Hepatic stellate cell (primary cell): ENCODE results near the gene RGS14.
"Not testable (repeated sequence)": the region's sequence is repeated elsewhere in the genome, so short reads cannot be mapped to it uniquely, and the experiment has no call there.

Source experiments
- DNase-seq: peaks from one replicate; pipeline ENCODE4 v3.0.0; 2011; ENCODE audit warnings: low spot score

Gene RGS14

DNA sequence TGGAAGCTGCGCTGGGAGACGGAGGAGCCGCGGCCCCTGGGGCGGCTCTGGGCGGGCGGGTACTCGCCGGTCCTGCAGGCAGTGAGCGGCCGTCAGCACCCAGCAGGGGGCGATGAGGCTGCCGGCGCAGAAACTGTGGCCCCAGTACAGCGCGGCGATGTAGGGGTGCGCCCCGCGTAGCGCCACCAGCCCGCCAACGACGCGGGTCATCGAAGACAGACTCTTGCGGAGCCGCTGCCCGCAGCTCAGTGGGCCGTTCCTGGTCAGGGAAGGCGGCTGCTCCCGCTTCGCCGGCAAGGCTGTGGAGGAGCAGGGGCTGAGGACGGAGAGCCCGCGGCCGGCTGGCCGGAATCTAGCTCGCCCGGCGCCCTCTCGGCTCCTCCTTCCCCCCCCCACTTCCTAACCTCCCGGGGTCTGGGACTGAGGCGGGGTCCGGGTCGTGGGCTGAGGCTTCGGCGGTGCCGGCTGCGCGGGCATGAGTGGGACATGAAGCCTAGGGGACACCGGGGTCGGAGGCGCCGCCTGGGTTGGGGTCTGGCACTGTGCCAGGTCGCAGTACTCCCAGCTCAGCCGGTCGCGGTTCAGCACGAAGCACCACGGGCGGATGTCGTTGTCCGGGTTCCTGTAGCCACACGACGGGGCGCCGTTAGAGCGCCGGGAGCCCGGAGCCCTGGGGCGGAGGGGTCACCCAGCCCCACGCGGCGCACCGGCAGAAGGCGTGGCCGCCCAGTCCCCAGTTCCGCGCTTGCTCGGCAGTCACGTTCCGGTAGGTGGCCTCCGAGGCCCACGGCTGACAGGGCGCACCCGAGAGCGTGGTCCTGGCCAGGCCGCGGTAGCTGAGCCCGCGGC lies 46.3 kb downstream of the RGS14 start:
- peak; percentile 93 for DNase-seq

DNA sequence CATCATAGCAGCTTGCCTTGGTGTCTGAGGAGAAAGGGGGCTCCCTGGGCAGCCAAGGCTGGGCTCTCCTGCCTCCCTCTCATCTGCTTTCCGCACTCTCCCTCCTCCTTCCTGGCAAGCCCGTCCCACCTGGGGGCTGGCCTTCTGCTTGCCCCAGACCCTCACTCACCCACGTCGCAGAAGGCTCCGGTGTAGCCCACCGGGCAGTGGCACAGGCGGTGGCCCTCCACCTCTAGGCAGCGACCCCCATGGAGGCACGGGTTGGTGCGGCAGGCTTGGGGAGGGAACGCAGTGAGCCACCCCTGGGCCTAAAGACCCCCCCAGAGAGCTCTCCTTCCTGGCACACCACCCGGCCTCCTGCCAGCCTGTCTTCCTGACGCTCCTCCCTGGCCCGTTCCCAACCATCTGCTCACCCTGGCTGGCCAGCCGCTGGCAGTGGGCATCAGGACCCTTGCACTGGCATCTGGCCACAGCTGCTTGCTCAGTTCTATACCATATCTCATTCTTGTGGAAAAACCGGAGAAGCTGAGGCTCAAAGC lies 47.0 kb downstream of the RGS14 start:
- no peak for DNase-seq

DNA sequence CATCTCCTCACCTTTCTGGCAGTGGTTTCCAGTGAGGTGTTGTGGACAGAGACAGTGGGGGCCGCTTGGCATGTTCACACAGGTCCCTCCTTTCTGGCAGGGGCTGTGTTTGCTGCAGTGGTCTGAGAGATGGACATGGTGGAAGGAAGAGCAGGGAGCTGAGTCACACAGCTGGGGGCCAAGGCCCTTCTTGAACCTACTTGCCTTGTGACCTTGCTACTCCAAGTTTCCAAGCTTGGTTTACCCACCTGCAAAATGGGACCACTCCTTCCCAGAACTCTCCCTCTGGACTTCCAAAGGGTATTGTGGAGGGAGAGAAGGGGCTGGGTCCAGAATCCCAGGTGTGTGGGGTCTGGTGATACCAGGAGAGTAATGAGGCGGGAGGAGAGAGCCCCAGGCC lies 47.6 kb downstream of the RGS14 start:
- no peak for DNase-seq

DNA sequence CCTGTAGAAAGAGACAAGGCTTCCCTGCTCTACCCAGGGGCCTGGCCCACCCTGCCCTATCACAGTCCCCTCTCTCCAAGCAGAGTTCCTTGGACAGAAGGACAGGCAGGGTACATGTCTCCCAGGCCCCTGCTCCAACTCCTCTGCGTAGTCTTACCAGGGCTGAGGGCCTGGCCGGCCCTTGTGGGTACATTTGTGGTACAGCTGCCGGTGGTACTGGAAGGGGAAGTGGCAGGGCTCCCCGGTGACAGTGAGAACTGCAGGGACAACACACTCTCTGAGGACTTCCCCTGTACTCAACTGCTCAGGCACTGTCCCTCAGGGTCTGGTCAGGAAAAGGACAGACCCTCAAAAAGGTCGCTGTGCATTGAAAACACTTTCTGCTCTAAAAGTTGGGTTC lies 48.1 kb downstream of the RGS14 start:
- no peak for DNase-seq

DNA sequence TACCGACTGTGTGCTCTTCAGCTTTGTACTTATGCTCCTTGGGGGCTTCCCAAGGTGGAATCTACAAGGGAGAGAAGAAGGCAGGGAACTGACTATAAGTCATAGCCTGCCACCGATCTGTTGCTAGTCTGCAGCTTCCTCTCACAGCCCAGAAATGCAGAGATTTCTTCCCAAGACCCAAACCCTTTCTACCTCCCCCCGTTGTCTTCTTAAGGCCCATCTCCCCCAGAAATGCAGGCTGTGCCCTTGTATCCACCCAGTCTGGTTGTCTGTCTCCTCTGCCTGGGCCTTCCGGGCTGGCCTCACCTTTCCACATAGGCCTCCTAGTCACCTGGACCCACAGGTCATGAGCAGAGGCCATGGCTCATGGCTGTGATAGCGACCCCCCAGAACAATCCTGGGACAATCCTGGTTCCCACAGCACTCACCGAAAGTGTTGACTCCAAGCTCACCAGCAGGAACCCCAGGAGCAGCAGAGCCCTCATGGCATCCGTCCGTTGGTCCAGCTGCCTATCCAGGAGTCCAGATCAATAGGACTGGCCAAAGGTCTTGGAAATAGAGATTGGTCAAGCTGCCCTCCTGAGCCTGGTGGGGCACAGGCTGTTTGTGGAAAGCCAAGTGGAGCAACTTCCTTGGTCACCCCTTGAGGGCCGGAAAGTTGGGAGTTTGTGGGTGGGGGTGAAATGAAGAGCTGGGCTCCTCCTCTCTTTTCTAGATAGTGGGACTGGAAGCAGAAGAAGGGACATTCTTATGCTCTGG lies 51.5 kb downstream of the RGS14 start, which contains the start of gene F12:
F12 (minus strand) TSS at position 522 of the 759 bp plus-strand sequence; CDS start at position 485, 37 bp downstream.
- DNase-seq = no peak

DNA sequence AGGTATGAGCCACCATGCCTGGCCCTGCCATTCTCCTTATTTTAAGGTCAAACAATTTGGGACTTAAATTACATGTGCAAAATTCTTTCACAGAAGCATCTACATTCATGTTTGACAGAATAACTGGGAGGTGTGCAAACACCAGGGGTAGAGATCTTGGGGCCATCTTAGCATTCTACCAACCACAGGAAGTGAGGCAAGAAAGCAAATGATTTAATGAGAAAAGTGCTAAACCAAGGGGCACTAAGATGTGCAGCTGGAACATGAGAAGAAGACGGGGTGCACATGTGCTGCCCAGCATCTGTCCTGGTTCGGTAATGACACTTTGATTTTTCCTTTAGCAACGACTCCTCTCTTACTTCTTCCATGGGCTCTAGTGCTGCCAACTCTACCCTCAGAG lies 52.9 kb downstream of the RGS14 start:
- DNase-seq = no peak

DNA sequence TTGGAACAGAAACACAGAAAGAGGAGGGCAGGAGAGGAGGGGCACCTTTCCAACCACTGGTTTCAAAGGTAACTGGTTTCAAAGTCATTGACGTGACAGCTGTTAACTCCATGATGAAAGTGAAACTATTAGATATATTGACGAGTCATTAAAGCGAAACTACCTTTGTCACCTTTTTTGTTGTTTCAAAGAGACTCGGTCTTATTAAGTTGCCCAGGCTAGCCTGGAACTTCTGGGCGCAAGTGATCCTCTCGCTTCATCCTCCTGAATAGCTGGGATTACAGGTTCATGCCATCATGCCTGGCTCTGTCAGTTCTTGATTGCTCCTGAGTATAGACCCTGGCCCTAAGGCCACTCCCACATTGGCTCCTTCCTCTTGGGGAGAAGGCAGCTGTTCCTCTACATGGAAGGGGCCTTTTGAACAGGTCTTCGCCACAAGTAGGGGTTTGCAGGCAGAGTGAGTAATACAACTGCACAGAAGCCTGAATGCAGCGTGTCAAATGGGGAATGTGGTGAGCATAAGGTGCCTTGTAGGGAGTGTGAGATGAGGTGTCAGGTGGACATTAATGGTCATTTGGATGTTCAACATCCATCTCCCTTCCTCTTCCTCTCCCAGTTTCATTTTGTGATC lies 55.0 kb downstream of the RGS14 start:
- no peak for DNase-seq

DNA sequence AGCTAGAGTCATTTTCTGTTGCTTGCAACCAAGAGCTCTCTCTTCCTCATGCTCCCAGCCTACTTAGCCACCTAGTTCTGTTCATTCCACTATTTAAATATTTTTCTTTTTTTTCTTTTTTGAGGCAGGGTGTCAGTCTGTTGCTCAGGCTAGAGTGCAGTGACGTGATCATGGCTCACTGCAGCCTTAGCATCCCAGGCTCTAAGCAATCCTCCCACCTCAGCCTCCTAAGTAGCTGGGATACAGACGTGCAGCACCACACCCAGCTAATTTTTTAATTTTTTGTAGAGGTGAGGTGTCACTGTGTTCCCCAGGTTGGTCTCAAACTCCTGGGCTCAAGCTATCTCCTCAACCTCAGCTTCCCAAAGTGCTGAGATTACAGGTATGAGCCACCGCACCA lies 56.8 kb downstream of the RGS14 start:
- DNase-seq = no peak

DNA sequence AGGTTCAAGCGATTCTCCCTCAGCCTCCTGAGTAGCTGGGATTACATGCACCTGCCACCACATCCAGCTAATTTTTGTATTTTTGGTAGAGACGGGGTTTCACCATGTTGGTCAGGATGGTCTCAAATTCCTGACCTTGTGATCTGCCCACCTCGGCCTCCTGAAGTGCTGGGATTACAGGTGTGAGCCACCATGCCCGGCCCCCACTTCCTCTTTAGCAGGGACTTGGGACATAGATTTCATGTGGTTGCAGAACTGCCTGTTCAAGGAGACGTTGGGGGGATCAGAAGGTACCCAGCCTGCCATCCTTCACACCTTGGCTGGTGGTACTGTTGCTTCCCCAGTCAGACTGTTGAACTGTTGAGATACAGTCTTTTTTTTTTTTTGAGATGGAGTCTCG lies 59.4 kb downstream of the RGS14 start:
- DNase-seq = not testable (repeated sequence)

DNA sequence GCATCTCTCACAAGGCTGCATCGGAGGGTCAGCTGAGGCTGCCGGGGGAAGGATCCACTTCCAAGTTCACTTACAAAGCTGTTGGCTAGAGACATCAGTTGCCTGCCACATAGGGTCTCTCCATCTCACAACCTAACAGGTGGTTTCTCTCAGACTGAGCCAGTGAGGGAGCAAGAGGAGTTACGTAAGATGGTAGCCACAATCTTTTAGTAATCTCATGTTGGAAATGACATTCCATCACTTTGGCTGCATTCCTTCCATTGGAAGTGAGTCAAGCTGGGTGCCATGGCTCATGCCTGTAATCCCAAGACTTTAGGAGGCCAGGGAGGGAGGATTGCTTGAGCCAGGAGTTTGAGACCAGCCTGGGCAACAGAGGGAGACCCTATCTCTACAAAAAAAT lies 61.3 kb downstream of the RGS14 start:
- peak; percentile 40 for DNase-seq

DNA sequence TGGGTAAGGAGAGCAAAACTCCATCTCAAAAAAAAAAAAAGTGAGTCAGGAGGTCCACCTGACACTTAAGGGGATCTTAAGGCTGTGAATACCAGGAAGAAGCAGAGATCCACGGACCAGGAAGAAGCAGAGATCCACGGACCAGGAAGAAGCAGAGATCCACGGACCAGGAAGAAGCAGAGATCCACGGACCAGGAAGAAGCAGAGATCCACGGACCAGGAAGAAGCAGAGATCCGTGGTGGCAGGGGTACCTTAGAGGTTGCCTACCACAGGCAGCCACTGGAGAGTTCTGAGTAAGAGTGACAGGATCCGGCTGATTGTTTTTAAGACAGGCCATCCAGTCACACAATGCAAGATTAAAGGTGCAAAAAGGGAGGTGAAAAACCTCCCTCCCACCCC lies 62.7 kb downstream of the RGS14 start:
- DNase-seq = not testable (repeated sequence)

DNA sequence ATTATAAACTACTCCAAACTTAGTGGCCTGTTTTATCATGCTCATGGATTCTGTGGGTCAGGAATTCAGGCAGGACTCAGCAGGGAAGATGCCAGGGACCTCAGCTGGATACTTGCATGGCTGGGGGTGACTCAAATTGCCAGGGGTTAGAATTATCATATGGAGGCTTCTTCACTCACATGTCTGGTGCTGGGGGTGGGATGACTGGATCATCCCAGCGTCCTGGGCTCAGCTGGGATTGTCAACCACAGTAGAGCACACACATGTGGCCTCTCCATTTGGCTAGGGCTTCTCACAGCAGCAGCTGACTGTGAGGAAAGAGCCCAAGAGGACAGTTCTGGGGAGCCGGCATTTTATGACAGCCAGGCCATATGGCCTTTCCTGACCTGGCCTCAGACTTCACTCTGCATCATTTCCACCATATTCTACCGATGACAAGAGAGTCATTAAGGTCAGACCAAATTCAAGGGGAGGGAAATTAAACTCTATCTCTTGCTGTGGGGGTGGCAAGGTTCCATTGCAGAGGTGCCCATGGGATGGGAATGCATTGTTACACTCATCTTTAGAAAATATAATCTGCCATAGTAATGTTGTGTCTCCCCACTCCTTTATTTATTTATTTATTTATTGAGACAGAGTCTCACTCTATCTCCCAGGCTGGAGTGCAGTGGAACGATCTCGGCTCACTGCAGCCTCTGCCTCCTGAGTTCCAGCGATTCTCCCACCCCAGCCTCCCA lies 63.5 kb downstream of the RGS14 start:
- no peak for DNase-seq
